Stomach (tissue), 4 donors: ENCODE measurements around the gene CLRN1.

ENCODE experiments used
- POLR2A ChIP-seq, 4 donors: fragments of 450-650 bp; IDR thresholded peaks; one replicate each; pipeline ENCODE4 v1.6.1; 2016; ENCODE audit warnings: antibody characterized with exemption in 4 of 4, control low read depth in 2 of 4, mild to moderate bottlenecking in 1 of 4, moderate library complexity in 1 of 4
- TF ChIP-seq, protein P1 (sequence below), 7 experiments: fragments of 450-650 bp in 4 of 7; fragments of 200-600 bp in 3 of 7; sonication (generic) in 3 of 7; IDR thresholded peaks; one replicate each; pipeline ENCODE4 v1.5.1; 2016 to 2019; ENCODE audit warnings: antibody characterized with exemption in 7 of 7, control low read depth in 2 of 7, mild to moderate bottlenecking in 1 of 7

DNA sequence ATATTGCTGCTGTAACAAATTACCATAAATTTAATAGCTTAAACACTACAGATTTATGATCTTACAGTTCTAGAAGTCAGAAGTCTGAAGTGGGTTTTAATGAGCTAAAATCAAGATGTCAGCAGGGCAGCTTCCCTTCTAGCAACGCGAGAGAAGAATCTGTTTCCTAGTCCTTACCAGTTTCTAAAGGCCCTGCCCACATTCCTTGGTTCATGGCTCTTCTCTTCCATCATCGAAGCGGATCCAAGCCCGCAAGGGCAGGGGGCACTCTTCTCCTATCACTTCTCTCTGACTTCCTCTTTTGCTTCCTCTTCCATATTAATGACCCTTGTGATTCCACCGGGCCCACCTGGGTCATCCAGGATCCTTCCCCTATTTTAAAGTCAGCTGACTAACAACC lies 83.4 kb downstream of the CLRN1 start:
- TF ChIP-seq, protein P1, sequence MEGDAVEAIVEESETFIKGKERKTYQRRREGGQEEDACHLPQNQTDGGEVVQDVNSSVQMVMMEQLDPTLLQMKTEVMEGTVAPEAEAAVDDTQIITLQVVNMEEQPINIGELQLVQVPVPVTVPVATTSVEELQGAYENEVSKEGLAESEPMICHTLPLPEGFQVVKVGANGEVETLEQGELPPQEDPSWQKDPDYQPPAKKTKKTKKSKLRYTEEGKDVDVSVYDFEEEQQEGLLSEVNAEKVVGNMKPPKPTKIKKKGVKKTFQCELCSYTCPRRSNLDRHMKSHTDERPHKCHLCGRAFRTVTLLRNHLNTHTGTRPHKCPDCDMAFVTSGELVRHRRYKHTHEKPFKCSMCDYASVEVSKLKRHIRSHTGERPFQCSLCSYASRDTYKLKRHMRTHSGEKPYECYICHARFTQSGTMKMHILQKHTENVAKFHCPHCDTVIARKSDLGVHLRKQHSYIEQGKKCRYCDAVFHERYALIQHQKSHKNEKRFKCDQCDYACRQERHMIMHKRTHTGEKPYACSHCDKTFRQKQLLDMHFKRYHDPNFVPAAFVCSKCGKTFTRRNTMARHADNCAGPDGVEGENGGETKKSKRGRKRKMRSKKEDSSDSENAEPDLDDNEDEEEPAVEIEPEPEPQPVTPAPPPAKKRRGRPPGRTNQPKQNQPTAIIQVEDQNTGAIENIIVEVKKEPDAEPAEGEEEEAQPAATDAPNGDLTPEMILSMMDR (IDR thresholded peaks at IDR 0.05) = no peak
- no peak for TF ChIP-seq POLR2A (IDR thresholded peaks at IDR 0.05)
